Measurements from ENCODE around the gene CCDC85C.

The CCDC85C gene

DNA sequence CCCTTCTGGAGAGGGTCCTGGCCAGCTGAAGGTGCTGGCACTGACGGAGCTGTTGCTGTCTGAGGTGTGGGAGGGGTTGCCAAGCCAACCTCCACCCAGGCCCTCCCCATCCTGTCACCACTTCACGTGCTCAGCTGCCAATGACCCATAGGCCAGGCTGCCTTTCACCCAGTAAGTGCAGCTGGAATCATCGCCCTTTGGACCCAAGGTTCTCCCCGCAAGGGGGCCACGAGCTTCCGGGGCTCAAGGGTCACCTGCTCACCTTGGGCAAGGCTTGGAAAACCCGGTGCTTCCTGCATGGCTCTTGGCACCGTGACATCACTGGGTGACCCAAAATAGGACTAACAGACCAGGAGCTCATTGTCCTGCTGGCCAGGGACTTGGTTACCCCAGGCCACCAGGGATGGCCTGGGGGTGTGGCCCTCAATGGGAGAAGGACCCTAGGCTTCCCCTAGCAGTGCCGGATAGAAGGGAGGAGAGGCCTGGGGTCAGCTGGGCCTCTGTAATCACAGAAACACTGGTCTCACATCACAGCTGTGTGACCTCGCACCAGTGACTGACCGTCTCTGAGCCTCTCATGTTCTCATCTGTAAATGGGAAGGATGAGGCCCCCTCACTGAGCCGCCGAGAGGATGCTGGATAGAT, 51.3 kb downstream of the CCDC85C start:
- H3K27me3 ChIP-seq (ENCODE audit: control insufficient read depth, insufficient read depth, low read length) = no peaks in the 10 kb centered on the region
- H3K4me3 ChIP-seq (ENCODE audit: low read length) = no peak overlapping the region
- H3K9me3 ChIP-seq (ENCODE audit: control insufficient read depth, low read depth, low read length) = no peaks in the 10 kb centered on the region
- H3K9ac ChIP-seq (ENCODE audit: low read length) = no peak overlapping the region
- H3K27ac ChIP-seq (ENCODE audit: low read length) = no peak overlapping the region
- H3K4me1 ChIP-seq (ENCODE audit: control insufficient read depth, low read depth, low read length) = peaks cover 10% of the 10 kb centered on the region
- no peaks in the 10 kb centered on the region for H3K36me3 ChIP-seq (ENCODE audit: control insufficient read depth, low read depth, low read length)

DNA sequence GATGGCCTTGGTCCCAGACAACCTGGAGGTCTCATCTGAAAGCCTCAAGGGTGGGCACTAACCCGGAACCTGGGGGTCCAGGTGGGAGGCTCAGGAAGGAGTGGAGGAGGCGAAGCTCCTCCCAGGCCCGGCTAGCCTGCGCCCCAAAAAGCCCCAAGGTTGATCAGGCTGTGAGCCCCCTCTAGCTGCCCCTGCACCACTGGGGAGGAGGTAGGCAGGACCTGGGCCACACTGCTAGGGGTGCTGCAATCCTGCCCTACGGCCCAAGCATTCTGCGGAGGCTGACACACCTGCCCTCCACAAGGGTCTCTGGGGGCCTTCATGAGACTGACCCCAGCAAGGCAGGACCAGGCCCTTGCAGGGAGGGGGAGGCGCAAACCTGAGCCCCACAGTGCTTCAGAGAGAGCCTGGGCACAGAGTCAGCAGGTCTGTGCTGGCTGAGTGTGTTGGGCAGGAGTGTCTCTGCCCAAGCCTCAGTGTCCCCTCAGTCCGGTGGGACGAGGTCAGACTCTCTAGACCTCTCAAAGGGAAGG, 51.9 kb downstream of the CCDC85C start:
- Histone ChIP-seq H3K4me1 (ENCODE audit: control insufficient read depth, low read depth, low read length) (peaks cover 10% of the 10 kb centered on the region), H3K27me3 (ENCODE audit: control insufficient read depth, insufficient read depth, low read length) (no peaks in the 10 kb centered on the region), H3K27ac (ENCODE audit: low read length) (no peak overlapping the region), H3K4me3 (ENCODE audit: low read length) (no peak overlapping the region), H3K9ac (ENCODE audit: low read length) (no peak overlapping the region), H3K9me3 (ENCODE audit: control insufficient read depth, low read depth, low read length) (no peaks in the 10 kb centered on the region), H3K36me3 (ENCODE audit: control insufficient read depth, low read depth, low read length) (no peaks in the 10 kb centered on the region)

DNA sequence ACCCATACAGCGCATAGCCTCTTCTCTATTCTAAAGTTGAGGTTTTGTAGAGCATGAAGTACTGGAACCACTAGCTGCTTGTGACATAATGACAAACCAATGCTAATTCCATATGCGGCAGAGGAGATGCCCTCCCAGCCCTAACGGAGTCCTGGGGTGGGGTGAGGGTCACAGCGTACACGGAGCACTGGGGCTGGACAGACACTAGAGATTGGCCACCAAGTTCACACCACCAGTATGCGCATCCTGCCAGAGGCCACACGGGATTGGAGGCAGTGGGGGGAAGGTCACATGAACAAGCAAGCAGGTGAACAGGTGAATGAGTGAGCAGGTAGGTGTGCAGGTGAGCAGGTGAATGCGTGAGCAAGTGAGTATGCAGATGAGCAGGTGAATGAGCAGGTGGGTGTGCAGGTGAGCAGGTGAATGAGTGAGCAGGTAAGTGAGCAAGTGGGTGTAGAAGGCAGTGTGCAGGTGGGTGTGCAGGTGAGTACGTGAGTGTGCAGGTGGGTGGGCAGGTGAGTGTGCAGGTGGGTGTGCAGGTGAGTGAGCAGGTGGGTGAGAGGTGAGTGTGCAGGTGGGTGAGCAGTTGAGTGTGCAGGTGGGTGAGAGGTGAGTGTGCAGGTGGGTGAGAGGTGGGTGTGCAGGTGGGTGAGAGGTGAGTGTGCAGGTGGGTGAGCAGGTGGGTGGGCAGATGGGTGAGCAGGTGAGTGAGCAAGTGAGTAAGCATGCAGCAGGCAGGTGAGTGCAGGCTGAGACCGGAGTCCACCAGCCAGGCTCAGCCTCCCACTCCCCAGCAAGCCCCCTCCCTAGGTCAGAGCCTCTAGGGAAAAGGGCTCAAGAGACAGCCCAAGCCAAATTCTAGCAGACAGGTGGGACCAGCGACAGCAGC, 52.7 kb downstream of the CCDC85C start:
- no peaks in the 10 kb centered on the region for H3K27me3 ChIP-seq (ENCODE audit: control insufficient read depth, insufficient read depth, low read length)
- peaks cover 16% of the 10 kb centered on the region for H3K4me1 ChIP-seq (ENCODE audit: control insufficient read depth, low read depth, low read length)
- no peak overlapping the region for H3K27ac ChIP-seq (ENCODE audit: low read length)
- H3K9ac ChIP-seq (ENCODE audit: low read length) = no peak overlapping the region
- no peaks in the 10 kb centered on the region for H3K36me3 ChIP-seq (ENCODE audit: control insufficient read depth, low read depth, low read length)
- H3K9me3 ChIP-seq (ENCODE audit: control insufficient read depth, low read depth, low read length) = no peaks in the 10 kb centered on the region
- no peak overlapping the region for H3K4me3 ChIP-seq (ENCODE audit: low read length)

DNA sequence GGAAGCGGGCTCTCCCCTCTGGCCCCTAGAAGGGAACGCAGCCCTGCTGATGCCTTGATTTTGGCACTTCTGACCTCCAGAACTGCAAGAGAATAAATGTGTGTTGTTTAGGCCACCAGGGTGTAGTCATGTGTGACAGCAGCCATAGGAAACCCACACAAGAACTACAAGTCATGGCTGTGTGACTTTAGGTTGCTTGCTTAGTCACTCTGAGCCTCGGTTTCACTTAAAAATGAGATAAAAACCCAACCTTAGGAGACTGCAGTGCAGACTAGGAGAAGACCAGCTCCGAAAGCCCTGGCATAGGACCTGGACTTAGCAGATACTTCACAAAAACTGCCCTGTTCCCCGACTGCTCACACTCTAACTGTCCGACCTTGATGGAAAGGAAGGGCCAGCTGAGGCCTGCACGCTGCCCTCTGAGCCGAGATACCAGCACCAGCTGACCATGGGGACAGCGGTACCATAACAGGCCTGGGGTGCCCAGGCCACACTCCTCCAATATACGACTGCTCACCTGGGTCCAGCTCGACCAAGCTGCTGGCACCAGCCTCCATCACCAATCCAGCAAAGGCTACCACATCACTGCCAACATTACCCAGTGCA, 53.5 kb downstream of the CCDC85C start:
- Histone ChIP-seq H3K9me3 (ENCODE audit: control insufficient read depth, low read depth, low read length) (no peaks in the 10 kb centered on the region), H3K27ac (ENCODE audit: low read length) (no peak overlapping the region), H3K4me3 (ENCODE audit: low read length) (no peak overlapping the region), H3K36me3 (ENCODE audit: control insufficient read depth, low read depth, low read length) (no peaks in the 10 kb centered on the region), H3K9ac (ENCODE audit: low read length) (no peak overlapping the region), H3K27me3 (ENCODE audit: control insufficient read depth, insufficient read depth, low read length) (no peaks in the 10 kb centered on the region), H3K4me1 (ENCODE audit: control insufficient read depth, low read depth, low read length) (peaks cover 24% of the 10 kb centered on the region)

DNA sequence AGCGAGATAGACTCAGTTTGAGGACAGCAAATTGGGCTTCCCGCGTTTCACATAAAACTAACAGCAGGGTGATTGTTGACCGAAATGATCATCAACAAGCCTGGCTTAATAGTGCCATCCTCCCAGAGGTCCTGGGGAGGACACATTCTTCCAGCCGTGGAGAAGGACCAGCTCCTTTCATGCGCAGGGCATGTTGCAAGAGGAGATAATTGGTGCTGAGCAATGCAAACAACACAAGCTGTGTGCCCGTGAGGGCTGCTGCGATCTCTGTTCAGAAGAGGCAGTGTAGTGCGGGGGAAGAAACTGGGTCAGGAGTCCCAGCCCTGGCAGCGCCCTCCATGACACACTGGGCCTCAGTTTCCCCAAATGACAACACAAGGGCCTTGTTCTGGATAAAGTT, 54.3 kb downstream of the CCDC85C start:
- no peak overlapping the region for H3K27ac ChIP-seq (ENCODE audit: low read length)
- H3K4me1 ChIP-seq (ENCODE audit: control insufficient read depth, low read depth, low read length) = peaks cover 27% of the 10 kb centered on the region
- no peak overlapping the region for H3K9ac ChIP-seq (ENCODE audit: low read length)
- H3K27me3 ChIP-seq (ENCODE audit: control insufficient read depth, insufficient read depth, low read length) = no peaks in the 10 kb centered on the region
- no peaks in the 10 kb centered on the region for H3K36me3 ChIP-seq (ENCODE audit: control insufficient read depth, low read depth, low read length)
- H3K4me3 ChIP-seq (ENCODE audit: low read length) = no peak overlapping the region
- H3K9me3 ChIP-seq (ENCODE audit: control insufficient read depth, low read depth, low read length) = no peaks in the 10 kb centered on the region

DNA sequence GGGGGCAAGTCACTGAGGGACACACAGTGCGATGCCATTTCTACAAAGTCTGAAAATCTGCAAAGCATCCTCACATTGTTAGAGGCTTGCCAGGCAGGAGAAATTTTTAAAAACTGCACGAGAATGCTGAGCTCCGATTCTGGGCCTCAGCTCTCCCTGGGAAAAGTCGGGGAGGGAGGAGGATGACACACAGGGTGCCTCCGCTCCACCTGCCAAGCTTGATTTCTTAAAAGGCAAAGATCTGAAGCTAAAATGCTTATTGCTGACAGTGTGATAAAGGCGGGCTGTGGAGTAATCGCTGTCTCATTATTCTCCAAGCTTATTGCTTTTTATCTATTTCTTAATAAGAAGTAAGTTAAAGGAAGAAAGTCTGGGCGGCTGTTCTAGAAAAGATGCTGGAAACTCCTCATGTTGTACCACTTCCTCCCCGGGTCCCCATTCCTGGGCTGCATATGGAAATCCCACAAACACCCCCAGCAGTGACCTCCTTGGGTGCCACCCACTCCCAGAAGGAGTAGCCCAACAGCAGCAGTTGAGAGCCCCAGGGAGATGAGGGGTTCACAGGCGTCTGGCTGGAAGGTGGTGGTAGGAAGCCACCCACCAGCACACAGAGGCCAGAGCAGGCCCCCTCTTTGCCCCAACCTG, 55.0 kb downstream of the CCDC85C start:
- H3K4me3 ChIP-seq (ENCODE audit: low read length) = no peak overlapping the region
- H3K9ac ChIP-seq (ENCODE audit: low read length) = no peak overlapping the region
- peaks cover 27% of the 10 kb centered on the region for H3K4me1 ChIP-seq (ENCODE audit: control insufficient read depth, low read depth, low read length)
- H3K9me3 ChIP-seq (ENCODE audit: control insufficient read depth, low read depth, low read length) = no peaks in the 10 kb centered on the region
- H3K27me3 ChIP-seq (ENCODE audit: control insufficient read depth, insufficient read depth, low read length) = no peaks in the 10 kb centered on the region
- no peaks in the 10 kb centered on the region for H3K36me3 ChIP-seq (ENCODE audit: control insufficient read depth, low read depth, low read length)
- no peak overlapping the region for H3K27ac ChIP-seq (ENCODE audit: low read length)

DNA sequence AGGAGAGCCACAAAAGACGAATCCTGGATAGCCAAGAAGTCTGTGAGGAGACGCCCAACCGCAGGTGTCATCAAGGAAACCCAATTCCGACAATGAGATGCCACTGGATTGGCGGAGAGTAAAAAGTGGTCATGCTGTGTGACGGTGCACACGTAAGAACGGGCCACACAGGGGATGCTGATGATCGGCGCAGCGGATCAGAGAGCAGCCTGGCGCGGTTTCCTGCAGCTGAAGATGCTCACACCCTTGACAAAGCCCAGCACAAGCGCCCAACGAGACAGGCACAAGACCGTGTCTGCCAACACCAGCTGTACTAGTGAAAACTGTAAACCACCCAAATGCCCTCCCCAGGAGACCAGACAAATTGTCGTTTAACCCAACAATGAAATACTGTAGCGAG, 55.8 kb downstream of the CCDC85C start:
- H3K9me3 ChIP-seq (ENCODE audit: control insufficient read depth, low read depth, low read length) = no peaks in the 10 kb centered on the region
- peaks cover 27% of the 10 kb centered on the region for H3K4me1 ChIP-seq (ENCODE audit: control insufficient read depth, low read depth, low read length)
- no peaks in the 10 kb centered on the region for H3K36me3 ChIP-seq (ENCODE audit: control insufficient read depth, low read depth, low read length)
- no peaks in the 10 kb centered on the region for H3K27me3 ChIP-seq (ENCODE audit: control insufficient read depth, insufficient read depth, low read length)
- no peak overlapping the region for H3K4me3 ChIP-seq (ENCODE audit: low read length)
- no peak overlapping the region for H3K9ac ChIP-seq (ENCODE audit: low read length)
- no peak overlapping the region for H3K27ac ChIP-seq (ENCODE audit: low read length)

DNA sequence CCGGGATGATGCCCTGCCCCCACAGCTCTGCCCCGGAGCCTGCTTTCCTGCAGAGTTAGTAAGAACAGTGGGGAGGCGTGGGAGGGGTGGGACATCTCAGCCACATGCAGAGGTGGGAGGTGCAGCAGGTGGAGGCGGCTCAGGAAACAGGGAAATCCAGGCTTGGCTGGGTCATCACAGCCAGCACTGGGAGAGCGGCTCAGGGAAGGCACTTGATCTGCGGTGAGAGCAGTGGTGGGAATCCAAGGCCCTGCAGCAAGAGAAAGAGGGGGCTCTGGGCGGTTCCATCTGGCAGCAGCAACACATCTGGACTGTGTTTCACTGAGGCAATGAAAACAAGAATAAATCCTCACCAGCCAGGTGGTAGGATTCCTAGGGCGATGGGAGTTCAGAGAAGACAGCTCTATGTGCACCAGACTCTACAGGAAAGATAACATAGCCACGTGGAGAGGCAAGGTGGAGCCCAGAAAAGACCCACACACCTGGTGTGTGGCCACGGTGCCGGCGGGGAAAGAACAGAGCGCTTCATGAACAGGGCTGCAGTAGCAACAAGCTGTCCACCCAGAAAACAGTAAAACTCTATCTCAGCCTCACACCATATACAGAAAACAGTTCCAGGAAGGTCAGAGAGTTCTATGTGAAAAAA, 57.6 kb downstream of the CCDC85C start:
- Histone ChIP-seq H3K9ac (ENCODE audit: low read length) (no peak overlapping the region), H3K9me3 (ENCODE audit: control insufficient read depth, low read depth, low read length) (no peaks in the 10 kb centered on the region), H3K36me3 (ENCODE audit: control insufficient read depth, low read depth, low read length) (no peaks in the 10 kb centered on the region), H3K27me3 (ENCODE audit: control insufficient read depth, insufficient read depth, low read length) (no peaks in the 10 kb centered on the region), H3K27ac (ENCODE audit: low read length) (no peak overlapping the region), H3K4me1 (ENCODE audit: control insufficient read depth, low read depth, low read length) (peaks cover 27% of the 10 kb centered on the region), H3K4me3 (ENCODE audit: low read length) (no peak overlapping the region)

DNA sequence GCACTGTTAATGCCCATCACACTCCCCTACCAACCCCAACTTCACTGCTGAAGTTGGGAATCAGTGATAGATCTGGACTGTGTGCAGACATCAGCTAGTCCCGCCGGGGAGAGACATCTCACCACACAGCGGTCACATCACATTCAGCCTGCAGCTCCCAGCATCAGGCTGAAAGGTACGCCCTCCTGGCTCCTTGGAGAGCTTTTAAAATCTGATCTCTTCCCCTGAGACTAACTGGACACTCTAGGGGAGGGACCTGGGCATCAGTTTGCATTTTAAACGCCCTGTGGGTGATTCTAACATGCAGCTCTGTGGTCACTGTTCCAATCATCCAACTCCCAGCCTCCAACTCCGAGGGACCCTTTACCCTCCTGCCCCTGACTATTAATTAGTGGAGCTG, 58.4 kb downstream of the CCDC85C start:
- no peaks in the 10 kb centered on the region for H3K9me3 ChIP-seq (ENCODE audit: control insufficient read depth, low read depth, low read length)
- no peak overlapping the region for H3K4me3 ChIP-seq (ENCODE audit: low read length)
- H3K36me3 ChIP-seq (ENCODE audit: control insufficient read depth, low read depth, low read length) = no peaks in the 10 kb centered on the region
- H3K27ac ChIP-seq (ENCODE audit: low read length) = no peak overlapping the region
- H3K4me1 ChIP-seq (ENCODE audit: control insufficient read depth, low read depth, low read length) = peaks cover 27% of the 10 kb centered on the region
- no peaks in the 10 kb centered on the region for H3K27me3 ChIP-seq (ENCODE audit: control insufficient read depth, insufficient read depth, low read length)
- no peak overlapping the region for H3K9ac ChIP-seq (ENCODE audit: low read length)

DNA sequence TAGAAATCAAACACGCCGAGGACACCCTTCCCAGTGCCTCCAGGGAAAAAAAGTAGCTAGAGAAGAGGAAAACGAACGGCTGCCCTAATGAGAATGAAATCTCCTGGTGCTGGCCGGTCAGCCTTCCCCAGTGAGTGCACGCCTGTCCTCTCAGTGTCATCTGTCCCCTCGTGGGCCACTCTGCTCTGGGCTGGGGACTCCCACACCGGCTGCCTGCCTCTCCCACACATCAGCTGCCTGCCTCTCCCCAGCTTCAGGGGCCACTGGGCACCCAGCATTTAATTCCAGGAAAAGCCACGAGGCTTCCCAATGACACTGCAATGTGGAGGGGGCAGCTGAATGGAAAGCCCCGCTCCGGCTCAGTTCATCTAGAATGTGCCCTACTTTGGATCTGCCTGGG, 59.0 kb downstream of the CCDC85C start:
- Histone ChIP-seq H3K9me3 (ENCODE audit: control insufficient read depth, low read depth, low read length) (no peaks in the 10 kb centered on the region), H3K36me3 (ENCODE audit: control insufficient read depth, low read depth, low read length) (no peaks in the 10 kb centered on the region), H3K27me3 (ENCODE audit: control insufficient read depth, insufficient read depth, low read length) (no peaks in the 10 kb centered on the region), H3K9ac (ENCODE audit: low read length) (no peak overlapping the region), H3K27ac (ENCODE audit: low read length) (no peak overlapping the region), H3K4me3 (ENCODE audit: low read length) (no peak overlapping the region), H3K4me1 (ENCODE audit: control insufficient read depth, low read depth, low read length) (peaks cover 27% of the 10 kb centered on the region)

DNA sequence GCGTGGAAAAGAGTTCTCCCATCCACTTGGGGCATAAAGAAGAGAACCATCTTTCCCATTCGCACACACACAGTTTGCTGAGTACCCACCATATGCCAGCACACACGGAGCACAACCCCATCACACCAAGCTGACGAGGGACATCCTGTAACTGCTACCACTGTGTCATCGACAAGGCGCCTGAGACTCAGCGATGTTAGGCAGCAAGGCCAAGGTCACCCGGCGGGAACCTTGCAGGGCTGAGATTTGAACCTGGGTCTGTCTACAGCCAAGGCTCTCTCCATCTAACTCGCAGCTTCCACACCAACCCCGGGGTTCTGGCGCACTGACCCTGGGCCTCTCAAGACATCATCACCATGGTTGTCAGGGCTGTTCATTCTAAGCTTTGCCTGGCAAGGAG, 60.0 kb downstream of the CCDC85C start:
- no peaks in the 10 kb centered on the region for H3K36me3 ChIP-seq (ENCODE audit: control insufficient read depth, low read depth, low read length)
- no peaks in the 10 kb centered on the region for H3K9me3 ChIP-seq (ENCODE audit: control insufficient read depth, low read depth, low read length)
- no peaks in the 10 kb centered on the region for H3K27me3 ChIP-seq (ENCODE audit: control insufficient read depth, insufficient read depth, low read length)
- H3K4me3 ChIP-seq (ENCODE audit: low read length) = no peak overlapping the region
- H3K9ac ChIP-seq (ENCODE audit: low read length) = no peak overlapping the region
- H3K27ac ChIP-seq (ENCODE audit: low read length) = no peak overlapping the region
- H3K4me1 ChIP-seq (ENCODE audit: control insufficient read depth, low read depth, low read length) = peaks cover 19% of the 10 kb centered on the region
